NCI-H510A treated with DMSO at 0.1 percent for 48 hours (cell line): Measurements from ENCODE around the gene PTPRN2.

Source experiments
- DNase-seq: peaks from one replicate; lab custom pipeline; 2025; lab: John Stamatoyannopoulos, UW

PTPRN2 gene

GRCh38 chr7:158114056-158114850, 473.4 kb downstream of the PTPRN2 start:
- no peak for DNase-seq

DNA sequence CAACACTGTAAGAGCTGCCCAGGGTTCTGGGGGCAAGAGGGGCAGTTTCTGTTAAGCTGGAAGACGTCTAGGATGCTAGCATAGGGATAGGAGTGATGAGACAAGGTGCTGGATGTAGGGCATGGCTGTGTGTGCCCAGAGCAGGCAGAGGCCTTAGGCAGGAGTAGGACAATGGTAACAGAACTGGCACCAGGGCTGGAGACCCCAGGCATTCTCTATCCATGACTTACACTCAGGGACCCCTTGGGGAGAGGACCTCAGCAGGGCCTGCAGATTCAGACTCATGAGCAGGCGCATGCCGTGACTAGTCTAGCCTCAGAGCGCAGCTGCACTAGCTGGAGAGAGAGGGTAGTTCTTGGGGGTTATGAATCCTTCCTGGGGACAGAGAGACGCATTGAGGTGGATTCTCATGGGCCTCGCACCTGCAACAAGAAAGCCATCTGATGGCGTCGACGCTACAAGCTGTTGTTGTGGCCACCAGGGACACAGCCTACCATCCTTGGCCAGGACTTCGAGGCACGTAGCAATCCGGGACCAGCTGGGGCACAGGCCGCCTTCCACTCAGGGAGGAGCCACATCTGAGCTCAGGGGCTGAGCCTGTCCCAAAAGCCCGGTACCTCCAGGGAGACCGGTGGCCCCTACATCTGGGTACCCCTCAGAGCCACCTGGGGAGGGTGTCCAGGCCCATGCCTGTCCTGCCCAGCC, 474.1 kb downstream of the PTPRN2 start:
- DNase-seq = no peak

DNA sequence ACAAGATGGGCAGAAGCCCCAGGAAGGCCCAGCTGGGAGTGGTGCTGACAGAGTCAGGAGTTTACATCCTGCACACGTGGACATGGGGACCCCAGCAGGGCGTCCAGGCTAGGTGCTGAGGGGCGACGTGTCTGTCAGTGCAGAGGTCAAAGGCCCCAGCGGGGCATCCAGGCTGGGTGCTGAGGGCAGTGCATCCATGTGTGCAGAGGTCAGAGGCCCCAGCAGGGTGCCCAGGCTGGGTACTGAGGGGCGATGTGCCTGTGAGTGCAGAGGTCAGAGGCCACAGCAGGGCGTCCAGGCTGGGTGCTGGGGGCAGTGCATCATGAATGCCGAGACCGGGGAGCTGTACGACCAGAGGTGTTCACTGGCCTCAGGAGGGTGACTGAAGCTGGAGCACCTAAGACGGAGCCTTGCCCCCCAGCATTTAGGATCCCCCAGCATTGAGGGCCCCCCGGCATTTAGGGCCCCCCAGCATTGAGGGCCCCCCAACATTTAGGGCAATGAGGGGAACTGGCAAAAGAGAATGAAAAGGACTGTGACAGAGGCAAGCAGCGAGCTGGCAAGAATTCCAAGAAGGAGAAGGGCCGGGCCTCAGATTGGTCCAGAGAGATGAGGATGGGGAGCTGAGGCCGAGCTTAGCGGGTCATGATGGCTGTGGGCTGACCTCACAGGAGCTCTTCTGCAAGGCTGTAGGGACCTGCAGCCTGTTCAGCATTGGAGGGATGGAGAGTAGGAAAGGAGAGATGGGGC, 474.9 kb downstream of the PTPRN2 start:
- no peak for DNase-seq

- DNase-seq = no peak
These were observed 475.6 kb downstream of the PTPRN2 start for GRCh38 chr7:158111906-158112570.

- peak; percentile 96 for DNase-seq
These were observed 476.4 kb downstream of the PTPRN2 start for GRCh38 chr7:158111049-158111751.

GRCh38 chr7:158110661-158111048, 477.0 kb downstream of the PTPRN2 start:
- DNase-seq = peak; percentile 49

DNA sequence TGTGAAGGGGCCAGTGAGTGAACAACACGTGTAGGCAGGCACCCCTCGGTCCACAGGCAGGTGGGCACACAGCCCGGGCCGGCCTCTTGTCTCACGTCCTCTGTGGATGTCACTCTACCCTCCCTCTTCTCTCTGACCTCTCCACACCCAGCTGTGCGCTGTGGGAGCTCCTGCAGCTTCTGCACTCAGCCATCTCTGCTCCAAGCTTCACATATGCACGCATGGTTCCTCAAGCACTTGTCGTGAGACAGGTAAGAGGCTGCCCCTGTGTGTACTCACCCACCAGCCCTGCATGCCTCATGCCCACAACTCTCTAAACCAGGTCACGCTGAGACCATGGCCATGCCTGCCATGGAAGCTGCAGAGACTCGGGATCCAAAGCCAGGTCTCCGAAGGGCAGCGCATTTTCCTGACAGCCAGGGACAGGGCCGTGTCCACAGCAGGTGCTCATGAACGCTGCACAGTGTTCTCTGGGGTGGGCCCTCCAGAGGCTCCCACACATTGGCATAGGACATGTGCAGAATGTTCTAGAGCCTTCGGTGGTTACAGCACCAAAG, 477.5 kb downstream of the PTPRN2 start:
- DNase-seq = no peak

GRCh38 chr7:158109364-158110033, 478.1 kb downstream of the PTPRN2 start:
- no peak for DNase-seq

DNA sequence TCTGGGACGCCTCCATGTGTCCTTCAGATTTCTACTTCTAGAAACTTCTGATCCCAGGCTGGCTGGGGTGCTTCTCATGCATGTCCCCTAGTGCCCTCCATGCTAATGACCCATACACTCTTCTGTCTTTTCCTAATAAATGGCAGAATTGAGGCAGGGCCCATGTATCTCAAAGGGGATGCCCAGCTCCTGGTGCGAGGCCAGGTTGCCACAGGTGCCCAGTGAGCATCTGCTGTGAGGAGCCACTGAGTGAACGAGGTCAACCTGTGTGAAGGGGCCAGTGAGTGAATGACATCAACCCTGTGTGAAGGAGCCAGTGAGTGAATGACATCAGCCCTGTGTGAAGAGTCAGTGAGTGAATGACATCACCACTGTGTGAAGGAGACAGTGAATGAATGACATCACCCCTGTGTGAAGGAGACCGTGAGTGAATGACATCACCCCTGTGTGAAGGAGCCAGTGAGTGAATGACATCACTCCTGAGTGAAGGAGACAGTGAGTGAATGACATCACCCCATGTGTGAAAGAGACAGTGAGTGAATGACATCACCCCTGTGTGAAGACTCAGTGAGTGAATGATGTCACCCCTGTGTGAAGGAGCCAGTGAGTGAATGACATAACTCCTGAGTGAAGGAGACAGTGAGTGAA, 478.9 kb downstream of the PTPRN2 start:
- peak; percentile 13 for DNase-seq

DNA sequence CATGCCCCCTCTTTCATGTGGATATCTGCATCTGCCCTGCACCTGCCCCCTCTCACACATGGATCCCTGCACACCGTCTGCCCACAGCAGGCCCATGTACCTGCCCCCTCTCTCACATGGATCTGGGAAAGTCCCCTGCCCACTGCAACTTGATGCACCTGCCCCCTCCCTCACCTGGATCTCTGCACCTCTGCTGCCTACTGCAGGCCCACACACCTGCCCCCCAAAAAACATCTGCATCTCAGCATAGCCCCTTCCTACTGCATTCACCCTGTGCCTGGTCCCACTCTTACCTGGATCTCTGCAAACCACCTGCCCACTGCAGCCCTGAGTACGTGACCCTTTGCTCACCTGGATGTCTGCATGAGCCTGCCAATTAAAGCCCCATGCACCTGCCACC, 479.8 kb downstream of the PTPRN2 start:
- no peak for DNase-seq

GRCh38 chr7:158106272-158106671, 481.4 kb downstream of the PTPRN2 start:
- no peak for DNase-seq

- no peak for DNase-seq
These were observed 484.2 kb downstream of the PTPRN2 start for GRCh38 chr7:158103378-158103777.

- DNase-seq = no peak
These were observed 484.7 kb downstream of the PTPRN2 start for GRCh38 chr7:158102897-158103296.

GRCh38 chr7:158101821-158102450, 485.7 kb downstream of the PTPRN2 start:
- no peak for DNase-seq

DNA sequence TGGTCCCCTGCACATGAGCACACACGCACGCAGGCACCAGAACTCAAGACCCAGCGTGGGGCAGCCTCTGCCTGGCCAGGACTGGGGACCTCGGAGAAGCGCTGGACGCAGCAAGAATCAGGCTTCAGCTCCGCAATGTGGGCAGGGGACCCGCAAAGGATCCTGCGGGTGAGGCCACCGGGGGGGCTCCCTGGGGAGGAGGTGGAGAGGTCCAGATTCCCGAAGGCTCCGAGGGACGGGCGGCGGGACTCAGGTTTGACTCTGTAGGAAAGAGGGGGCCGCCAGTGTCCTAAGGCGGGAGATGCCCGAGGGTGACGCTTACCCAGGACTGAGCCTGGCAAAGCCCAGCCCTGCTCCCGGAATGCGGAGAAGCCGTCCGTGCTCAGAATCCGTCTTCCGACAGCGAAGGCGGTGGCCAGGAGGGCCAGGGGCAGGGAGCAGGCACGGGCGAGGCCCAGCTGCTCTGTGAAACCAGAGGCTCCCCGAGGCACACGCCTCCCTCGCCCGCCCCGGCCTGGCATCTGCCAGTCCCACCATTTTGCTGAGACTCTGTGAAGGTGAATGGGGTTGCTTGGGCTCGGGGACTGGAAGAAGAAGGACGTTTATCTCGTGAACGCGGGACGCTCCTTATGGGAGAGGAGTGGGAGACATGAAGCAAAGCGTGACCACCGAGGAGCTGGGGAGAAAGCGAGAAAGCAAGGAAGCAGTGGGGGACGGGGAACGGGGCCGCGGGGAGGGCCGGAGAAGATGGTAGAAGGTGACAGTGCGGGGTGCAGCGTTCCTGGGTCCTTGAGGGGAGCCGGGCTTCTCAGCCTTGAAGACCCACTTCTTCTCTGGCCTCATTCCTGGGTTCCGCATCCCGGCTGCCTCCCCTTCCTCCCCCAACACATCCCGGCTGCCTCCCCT, 489.2 kb downstream of the PTPRN2 start:
- DNase-seq = no peak

GRCh38 chr7:158097453-158098124, 490.0 kb downstream of the PTPRN2 start:
- peak; percentile 17 for DNase-seq

DNA sequence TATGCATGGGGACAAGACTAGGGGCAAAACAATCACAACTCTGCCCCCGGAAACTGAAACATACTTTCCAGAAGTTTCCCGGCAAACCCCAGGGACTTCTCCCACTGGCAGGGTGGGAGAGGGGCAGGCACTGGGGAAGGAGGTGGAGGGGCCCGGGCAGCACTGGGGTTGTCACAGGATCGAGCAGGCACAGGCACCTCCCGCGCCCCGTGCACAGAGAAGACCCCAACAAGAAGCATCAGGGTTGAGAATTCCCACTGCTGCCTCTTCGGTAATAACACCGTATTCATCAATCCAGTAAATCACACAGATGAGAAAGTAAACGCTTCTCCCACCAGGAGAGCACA, 490.5 kb downstream of the PTPRN2 start:
- no peak for DNase-seq

GRCh38 chr7:158096582-158096981, 491.0 kb downstream of the PTPRN2 start:
- DNase-seq = no peak
